Measurements from ENCODE around the gene B3GNT3.

GRCh38 chr19:17784201-17785008 is 10.5 kb upstream of the B3GNT3 start:
- TF ChIP-seq ATF3 (CRISPR knock-in tag; IDR thresholded peaks at IDR 0.05) (no peak), ZNF678 (CRISPR knock-in tag; IDR thresholded peaks at IDR 0.05) (no peak), POLR2AphosphoS5 (IDR thresholded peaks at IDR 0.05; ENCODE audit: low read depth, low read length) (no peak)

Measured in HepG2 (cell line).